ENCODE data around the gene BICDL2. TPM values are rescaled to one million over a fixed set of nuclear protein-coding genes. Genes with fewer than 3 reads are reported as not detected.

Gene BICDL2
- total and polyA plus RNA-seq, 9 of the 15 experiments (the other 6 are each of a cell fraction or from before 2014, with no cell fraction given) = 0.09 to 0.28 (median 0.09) TPM; not detected in 6

DNA sequence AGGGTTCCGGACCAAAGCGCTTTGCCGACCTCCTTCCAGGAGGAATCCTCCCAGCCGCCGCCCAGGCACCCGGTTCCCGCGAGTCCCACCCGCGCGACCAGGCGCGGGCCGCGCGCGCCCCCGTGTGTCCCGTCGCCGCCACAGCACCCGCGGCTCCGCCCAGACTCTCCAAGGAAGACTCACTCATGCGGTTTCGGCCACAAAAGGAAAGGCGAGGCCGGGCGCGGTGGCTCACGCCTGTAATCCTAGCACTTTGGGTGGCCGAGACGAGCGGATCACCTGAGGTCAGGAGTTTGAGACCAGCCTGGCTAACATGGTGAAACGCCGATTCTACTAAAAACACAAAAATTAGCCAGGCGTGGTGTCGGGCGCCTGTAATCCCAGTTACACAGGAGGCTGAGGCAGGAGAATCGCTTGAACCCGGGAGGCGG, 53.0 kb downstream of the BICDL2 start (continued):
- TF ChIP-seq RAD51 (IDR thresholded peaks at IDR 0.05; ENCODE audit: borderline replicate concordance, low read depth) = no peak
- no peak for TF ChIP-seq ILK (tag; IDR thresholded peaks at IDR 0.05; ENCODE audit: borderline replicate concordance, low read depth)
- peak; percentile 52 for TF ChIP-seq POLR2A (conservative IDR thresholded peaks at IDR 0.05)
- TF ChIP-seq CSDE1 (IDR thresholded peaks at IDR 0.05) = no peak
- TF ChIP-seq NFE2 (IDR thresholded peaks at IDR 0.05; ENCODE audit: low read depth) = no peak
- peak; percentile 90 to 91 for TF ChIP-seq RAD21 (CRISPR knock-in tag; conservative IDR thresholded peaks at IDR 0.05 in 1 of 2, IDR thresholded peaks at IDR 0.05 in 1 of 2)
- TF ChIP-seq BCLAF1 (IDR thresholded peaks at IDR 0.05; ENCODE audit: borderline replicate concordance in 1 of 2, control insufficient read depth in 1 of 2, low read depth in 2 of 2, low read length in 1 of 2) = no peak
- TF ChIP-seq, protein P1, sequence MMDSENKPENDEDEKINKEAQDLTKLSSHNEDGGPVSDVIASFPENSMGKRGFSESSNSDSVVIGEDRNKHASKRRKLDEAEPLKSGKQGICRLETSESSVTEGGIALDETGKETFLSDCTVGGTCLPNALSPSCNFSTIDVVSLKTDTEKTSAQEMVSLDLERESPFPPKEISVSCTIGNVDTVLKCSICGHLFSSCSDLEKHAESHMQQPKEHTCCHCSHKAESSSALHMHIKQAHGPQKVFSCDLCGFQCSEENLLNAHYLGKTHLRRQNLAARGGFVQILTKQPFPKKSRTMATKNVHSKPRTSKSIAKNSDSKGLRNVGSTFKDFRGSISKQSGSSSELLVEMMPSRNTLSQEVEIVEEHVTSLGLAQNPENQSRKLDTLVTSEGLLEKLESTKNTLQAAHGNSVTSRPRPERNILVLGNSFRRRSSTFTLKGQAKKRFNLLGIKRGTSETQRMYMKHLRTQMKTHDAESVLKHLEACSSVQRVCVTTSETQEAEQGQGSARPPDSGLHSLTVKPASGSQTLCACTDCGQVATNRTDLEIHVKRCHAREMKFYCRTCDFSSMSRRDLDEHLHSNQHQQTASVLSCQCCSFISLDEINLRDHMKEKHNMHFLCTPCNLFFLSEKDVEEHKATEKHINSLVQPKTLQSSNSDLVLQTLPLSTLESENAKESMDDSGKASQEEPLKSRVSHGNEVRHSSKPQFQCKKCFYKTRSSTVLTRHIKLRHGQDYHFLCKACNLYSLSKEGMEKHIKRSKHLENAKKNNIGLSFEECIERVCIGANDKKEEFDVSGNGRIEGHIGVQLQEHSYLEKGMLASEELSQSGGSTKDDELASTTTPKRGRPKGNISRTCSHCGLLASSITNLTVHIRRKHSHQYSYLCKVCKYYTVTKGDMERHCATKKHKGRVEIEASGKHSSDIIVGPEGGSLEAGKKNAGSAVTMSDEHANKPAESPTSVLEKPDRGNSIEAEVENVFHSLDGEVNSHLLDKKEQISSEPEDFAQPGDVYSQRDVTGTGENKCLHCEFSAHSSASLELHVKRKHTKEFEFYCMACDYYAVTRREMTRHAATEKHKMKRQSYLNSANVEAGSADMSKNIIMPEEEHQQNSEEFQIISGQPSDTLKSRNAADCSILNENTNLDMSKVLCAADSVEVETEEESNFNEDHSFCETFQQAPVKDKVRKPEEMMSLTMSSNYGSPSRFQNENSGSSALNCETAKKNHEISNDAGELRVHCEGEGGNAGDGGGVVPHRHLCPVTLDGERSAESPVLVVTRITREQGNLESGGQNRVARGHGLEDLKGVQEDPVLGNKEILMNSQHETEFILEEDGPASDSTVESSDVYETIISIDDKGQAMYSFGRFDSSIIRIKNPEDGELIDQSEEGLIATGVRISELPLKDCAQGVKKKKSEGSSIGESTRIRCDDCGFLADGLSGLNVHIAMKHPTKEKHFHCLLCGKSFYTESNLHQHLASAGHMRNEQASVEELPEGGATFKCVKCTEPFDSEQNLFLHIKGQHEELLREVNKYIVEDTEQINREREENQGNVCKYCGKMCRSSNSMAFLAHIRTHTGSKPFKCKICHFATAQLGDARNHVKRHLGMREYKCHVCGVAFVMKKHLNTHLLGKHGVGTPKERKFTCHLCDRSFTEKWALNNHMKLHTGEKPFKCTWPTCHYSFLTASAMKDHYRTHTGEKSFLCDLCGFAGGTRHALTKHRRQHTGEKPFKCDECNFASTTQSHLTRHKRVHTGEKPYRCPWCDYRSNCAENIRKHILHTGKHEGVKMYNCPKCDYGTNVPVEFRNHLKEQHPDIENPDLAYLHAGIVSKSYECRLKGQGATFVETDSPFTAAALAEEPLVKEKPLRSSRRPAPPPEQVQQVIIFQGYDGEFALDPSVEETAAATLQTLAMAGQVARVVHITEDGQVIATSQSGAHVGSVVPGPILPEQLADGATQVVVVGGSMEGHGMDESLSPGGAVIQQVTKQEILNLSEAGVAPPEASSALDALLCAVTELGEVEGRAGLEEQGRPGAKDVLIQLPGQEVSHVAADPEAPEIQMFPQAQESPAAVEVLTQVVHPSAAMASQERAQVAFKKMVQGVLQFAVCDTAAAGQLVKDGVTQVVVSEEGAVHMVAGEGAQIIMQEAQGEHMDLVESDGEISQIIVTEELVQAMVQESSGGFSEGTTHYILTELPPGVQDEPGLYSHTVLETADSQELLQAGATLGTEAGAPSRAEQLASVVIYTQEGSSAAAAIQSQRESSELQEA (IDR thresholded peaks at IDR 0.05; ENCODE audit: low read depth) = no peak
- TF ChIP-seq, protein P2, sequence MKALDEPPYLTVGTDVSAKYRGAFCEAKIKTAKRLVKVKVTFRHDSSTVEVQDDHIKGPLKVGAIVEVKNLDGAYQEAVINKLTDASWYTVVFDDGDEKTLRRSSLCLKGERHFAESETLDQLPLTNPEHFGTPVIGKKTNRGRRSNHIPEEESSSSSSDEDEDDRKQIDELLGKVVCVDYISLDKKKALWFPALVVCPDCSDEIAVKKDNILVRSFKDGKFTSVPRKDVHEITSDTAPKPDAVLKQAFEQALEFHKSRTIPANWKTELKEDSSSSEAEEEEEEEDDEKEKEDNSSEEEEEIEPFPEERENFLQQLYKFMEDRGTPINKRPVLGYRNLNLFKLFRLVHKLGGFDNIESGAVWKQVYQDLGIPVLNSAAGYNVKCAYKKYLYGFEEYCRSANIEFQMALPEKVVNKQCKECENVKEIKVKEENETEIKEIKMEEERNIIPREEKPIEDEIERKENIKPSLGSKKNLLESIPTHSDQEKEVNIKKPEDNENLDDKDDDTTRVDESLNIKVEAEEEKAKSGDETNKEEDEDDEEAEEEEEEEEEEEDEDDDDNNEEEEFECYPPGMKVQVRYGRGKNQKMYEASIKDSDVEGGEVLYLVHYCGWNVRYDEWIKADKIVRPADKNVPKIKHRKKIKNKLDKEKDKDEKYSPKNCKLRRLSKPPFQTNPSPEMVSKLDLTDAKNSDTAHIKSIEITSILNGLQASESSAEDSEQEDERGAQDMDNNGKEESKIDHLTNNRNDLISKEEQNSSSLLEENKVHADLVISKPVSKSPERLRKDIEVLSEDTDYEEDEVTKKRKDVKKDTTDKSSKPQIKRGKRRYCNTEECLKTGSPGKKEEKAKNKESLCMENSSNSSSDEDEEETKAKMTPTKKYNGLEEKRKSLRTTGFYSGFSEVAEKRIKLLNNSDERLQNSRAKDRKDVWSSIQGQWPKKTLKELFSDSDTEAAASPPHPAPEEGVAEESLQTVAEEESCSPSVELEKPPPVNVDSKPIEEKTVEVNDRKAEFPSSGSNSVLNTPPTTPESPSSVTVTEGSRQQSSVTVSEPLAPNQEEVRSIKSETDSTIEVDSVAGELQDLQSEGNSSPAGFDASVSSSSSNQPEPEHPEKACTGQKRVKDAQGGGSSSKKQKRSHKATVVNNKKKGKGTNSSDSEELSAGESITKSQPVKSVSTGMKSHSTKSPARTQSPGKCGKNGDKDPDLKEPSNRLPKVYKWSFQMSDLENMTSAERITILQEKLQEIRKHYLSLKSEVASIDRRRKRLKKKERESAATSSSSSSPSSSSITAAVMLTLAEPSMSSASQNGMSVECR (CRISPR knock-in tag; IDR thresholded peaks at IDR 0.05) = no peak
- TF ChIP-seq RBM15 (IDR thresholded peaks at IDR 0.05; ENCODE audit: insufficient read depth, low read length) = no peak
- no peak for TF ChIP-seq E2F5 (CRISPR knock-in tag; IDR thresholded peaks at IDR 0.05)

All from K562 (cell line).